ENCODE results near the gene ZFP64.
"Not testable (repeated sequence)": the region's sequence is repeated elsewhere in the genome, so short reads cannot be mapped to it uniquely, and the experiment has no call there.

ZFP64 gene

GRCh38 chr20:52193886-52194545, 2.4 kb upstream of the ZFP64 start:
- ChIA-PET CTCF (no interaction called here), POLR2A (no interaction called here)
- DNase-seq (ENCODE audit: extremely low spot score), result no peak
- TF ChIP-seq CTBP1 (IDR thresholded peaks at IDR 0.05; ENCODE audit: borderline replicate concordance) (no peak), FOXK2 (IDR thresholded peaks at IDR 0.05) (no peak), SP1 (IDR thresholded peaks at IDR 0.05) (no peak), NFRKB (IDR thresholded peaks at IDR 0.05) (no peak), SUZ12 (IDR thresholded peaks at IDR 0.05) (no peak), BHLHE40 (IDR thresholded peaks at IDR 0.05; ENCODE audit: borderline replicate concordance) (no peak), L3MBTL2 (conservative IDR thresholded peaks at IDR 0.05) (no peak), PKNOX1 (IDR thresholded peaks at IDR 0.05) (no peak), FOXM1 (IDR thresholded peaks at IDR 0.05; ENCODE audit: borderline replicate concordance) (no peak), HDGF (IDR thresholded peaks at IDR 0.05; ENCODE audit: borderline replicate concordance) (no peak), LEF1 (IDR thresholded peaks at IDR 0.05; ENCODE audit: borderline replicate concordance) (no peak), ZNF384 (IDR thresholded peaks at IDR 0.05) (no peak), TARDBP (IDR thresholded peaks at IDR 0.05) (no peak), ELF4 (IDR thresholded peaks at IDR 0.05) (no peak)

- TF ChIP-seq SUZ12 (IDR thresholded peaks at IDR 0.05) (no peak), ZNF384 (IDR thresholded peaks at IDR 0.05) (no peak), SP1 (IDR thresholded peaks at IDR 0.05) (no peak), NFRKB (IDR thresholded peaks at IDR 0.05) (no peak), ELF4 (IDR thresholded peaks at IDR 0.05) (no peak), FOXM1 (IDR thresholded peaks at IDR 0.05; ENCODE audit: borderline replicate concordance) (no peak), ARNT (IDR thresholded peaks at IDR 0.05) (no peak), TARDBP (IDR thresholded peaks at IDR 0.05) (no peak), PKNOX1 (IDR thresholded peaks at IDR 0.05) (no peak)
- CTCF ChIA-PET, result no interaction called here
- POLR2A ChIA-PET, result interaction anchor here (0.7 kb wide), 1 partner anchor 641 kb away, joined by 4 read pairs; no protein-coding TSS in a partner anchor
- DNase-seq (ENCODE audit: extremely low spot score), result no peak
Observed at GRCh38 chr20:52193133-52193532, 1.6 kb upstream of the ZFP64 start.

GRCh38 chr20:52192719-52193007, 1.1 kb upstream of the ZFP64 start:
- CTCF ChIA-PET; DNase-seq (ENCODE audit: extremely low spot score): not testable (repeated sequence)
- POLR2A ChIA-PET, result interaction anchor here (0.7 to 1.7 kb wide), 3 partner anchors 8 to 641 kb away, joined by 3 to 5 read pairs (median 4); no protein-coding TSS in a partner anchor

GRCh38 chr20:52191916-52192718, 538 bp upstream of the ZFP64 start:
- ChIA-PET CTCF (no interaction called here), POLR2A (interaction anchor here (0.7 to 1.7 kb wide), 6 partner anchors 9 to 640 kb away, joined by 3 to 6 read pairs (median 4); no protein-coding TSS in a partner anchor)
- no peak for TF ChIP-seq TARDBP (IDR thresholded peaks at IDR 0.05)
- TF ChIP-seq L3MBTL2 (conservative IDR thresholded peaks at IDR 0.05), result peak; percentile 43; the same call in 1 of the 2 replicates
- peak; percentile 63 for DNase-seq (ENCODE audit: extremely low spot score)

- ChIA-PET CTCF (no interaction called here), POLR2A (interaction anchor here (0.8 to 1.7 kb wide), 4 partner anchors 10 to 66 kb away, joined by 3 to 6 read pairs (median 4); no protein-coding TSS in a partner anchor)
- peak; percentile 53 for DNase-seq (ENCODE audit: extremely low spot score)
- no peak for TF ChIP-seq BHLHE40 (IDR thresholded peaks at IDR 0.05; ENCODE audit: borderline replicate concordance)
- TF ChIP-seq FOXA1 (IDR thresholded peaks at IDR 0.05), result no peak
- TF ChIP-seq LEF1 (IDR thresholded peaks at IDR 0.05; ENCODE audit: borderline replicate concordance), result no peak
- TF ChIP-seq CTBP1 (IDR thresholded peaks at IDR 0.05; ENCODE audit: borderline replicate concordance), result no peak
- TF ChIP-seq L3MBTL2 (conservative IDR thresholded peaks at IDR 0.05), result no peak
- TF ChIP-seq FOXK2 (IDR thresholded peaks at IDR 0.05), result no peak
- no peak for TF ChIP-seq ELF4 (IDR thresholded peaks at IDR 0.05)
- no peak for TF ChIP-seq ZNF384 (IDR thresholded peaks at IDR 0.05)
- TF ChIP-seq TARDBP (IDR thresholded peaks at IDR 0.05), result no peak
- TF ChIP-seq SUZ12 (IDR thresholded peaks at IDR 0.05), result no peak
- TF ChIP-seq HDGF (IDR thresholded peaks at IDR 0.05; ENCODE audit: borderline replicate concordance), result no peak
- no peak for TF ChIP-seq ARNT (IDR thresholded peaks at IDR 0.05)
- no peak for TF ChIP-seq FOXM1 (IDR thresholded peaks at IDR 0.05; ENCODE audit: borderline replicate concordance)
- no peak for TF ChIP-seq PKNOX1 (IDR thresholded peaks at IDR 0.05)
- TF ChIP-seq SP1 (IDR thresholded peaks at IDR 0.05), result no peak
- no peak for TF ChIP-seq NFRKB (IDR thresholded peaks at IDR 0.05)
Observed at GRCh38 chr20:52190437-52191131, 995 bp downstream of the ZFP64 start.

GRCh38 chr20:52181766-52182165, 9.8 kb downstream of the ZFP64 start:
- TF ChIP-seq PKNOX1 (IDR thresholded peaks at IDR 0.05) (no peak), HDGF (IDR thresholded peaks at IDR 0.05; ENCODE audit: borderline replicate concordance) (no peak), FOXA1 (IDR thresholded peaks at IDR 0.05) (no peak), BHLHE40 (IDR thresholded peaks at IDR 0.05; ENCODE audit: borderline replicate concordance) (no peak)
- POLR2A ChIA-PET, result interaction anchor here (0.9 kb wide), 1 partner anchor 10 kb away, joined by 3 read pairs; the partner anchor contains the start of gene ZFP64
- CTCF ChIA-PET, result no interaction called here
- DNase-seq (ENCODE audit: extremely low spot score), result no peak
